Activated CD8-positive, alpha-beta T cell treated with anti-CD3 and anti-CD28 coated beads for 36 hours (primary cell): ENCODE results near the gene PPP2R5D. TPM values are rescaled to one million over a fixed set of nuclear protein-coding genes. Genes with fewer than 3 reads are reported as not detected.
A peak's percentile ranks its signal among the peaks of the same experiment; 100 is the strongest.
"Not testable (repeated sequence)": the region's sequence is repeated elsewhere in the genome, so short reads cannot be mapped to it uniquely, and the experiment has no call there.

Source experiments
- ATAC-seq: fragments of 200-7000 bp; cut with Tn5 transposase; one replicate; pipeline ENCODE4 v1.10.0; 2021; ENCODE audit warnings: mild to moderate bottlenecking, moderate library complexity
- CTCF ChIA-PET: fragments of 350-600 bp; sonication (Branson Sonifier 250); formaldehyde crosslinking; loops from one replicate; lab custom pipeline; 2021; ENCODE audit warnings: antibody characterized with exemption; lab: Charles Lee
- POLR2A ChIA-PET: fragments of 350-600 bp; sonication (Branson Sonifier 250); formaldehyde crosslinking; loops from one replicate; lab custom pipeline; 2021; ENCODE audit warnings: antibody characterized with exemption; lab: Charles Lee
- DNase-seq: peaks from one replicate; pipeline ENCODE4 v3.0.0-alpha.2; 2020
- H3K27ac Mint-ChIP-seq: one replicate; pipeline ENCODE4 v1.8.0; 2021; ENCODE audit warnings: mild to moderate bottlenecking, mixed read lengths
- H3K27me3 Mint-ChIP-seq: one replicate; pipeline ENCODE4 v1.8.0; 2021; ENCODE audit warnings: mixed read lengths
- H3K36me3 Mint-ChIP-seq: one replicate; pipeline ENCODE4 v1.8.0; 2021; ENCODE audit warnings: low read depth, mixed read lengths
- H3K4me1 Mint-ChIP-seq: one replicate; pipeline ENCODE4 v1.8.0; 2021; ENCODE audit warnings: low read depth, mixed read lengths
- H3K4me3 Mint-ChIP-seq: one replicate; pipeline ENCODE4 v1.8.0; 2021; ENCODE audit warnings: mild to moderate bottlenecking, moderate library complexity, mixed read lengths
- H3K9me3 Mint-ChIP-seq: one replicate; pipeline ENCODE4 v1.8.0; 2021; ENCODE audit warnings: mixed read lengths
- CTCF ChIP-seq: fragments of 200-600 bp; IDR thresholded peaks from one replicate; pipeline ENCODE4 v1.8.0; 2022; ENCODE audit warnings: antibody characterized with exemption, mild to moderate bottlenecking
- intact Hi-C: fragments of 100-400 bp; cut with micrococcal nuclease; formaldehyde crosslinking; loops from one replicate; pipeline ENCODE4 v1.10.0; 2022
- total RNA-seq, 2 experiments: library from RNA; stranded (reverse); gene quantifications; one replicate each; pipeline ENCODE4 v1.2.3, GENCODE V29; 2021

The PPP2R5D gene
- total RNA-seq, 2 experiments from 2014 or later, result 41.6 to 47.5 TPM

GRCh38 chr6:42942444-42942843 lies 41.9 kb upstream of the PPP2R5D start:
- CTCF ChIA-PET, result no interaction called here
- TF ChIP-seq CTCF, result no peak
- DNase-seq (no peak), ATAC-seq (no peak)
- no peak overlapping the region for H3K27ac Mint-ChIP-seq
- H3K36me3 Mint-ChIP-seq, result peaks cover 24% of the 10 kb centered on the region
- H3K27me3 Mint-ChIP-seq, result no peaks in the 10 kb centered on the region
- POLR2A ChIA-PET, result interaction anchor here (0.6 kb wide), 1 partner anchor 11 kb away, joined by 3 read pairs; no protein-coding TSS in a partner anchor
- H3K4me3 Mint-ChIP-seq, result no peak overlapping the region
- H3K9me3 Mint-ChIP-seq, result no peaks in the 10 kb centered on the region
- H3K4me1 Mint-ChIP-seq, result peaks cover 5% of the 10 kb centered on the region
- intact Hi-C loops, result no loop called here

DNA sequence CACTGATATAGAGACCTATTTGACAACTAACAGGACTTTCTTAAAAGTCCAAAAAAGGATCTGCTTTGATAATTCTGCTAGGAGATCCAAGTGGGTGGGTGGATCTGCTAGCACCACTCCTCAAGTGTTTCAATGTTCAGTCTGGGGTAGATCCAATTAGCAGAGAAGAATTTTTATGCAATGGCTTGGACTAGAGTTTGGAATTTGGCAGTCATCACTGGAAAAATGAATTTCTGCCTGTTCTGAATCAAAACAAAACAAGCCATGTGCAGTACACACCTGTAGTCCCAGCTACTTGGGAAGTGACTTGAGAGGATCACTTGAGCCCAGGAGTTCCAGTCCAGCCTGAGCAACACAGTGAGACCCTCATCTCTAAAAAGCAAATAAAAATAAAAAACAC lies 36.4 kb upstream of the PPP2R5D start:
- TF ChIP-seq CTCF, result no peak
- ATAC-seq (no peak), DNase-seq (no peak)
- H3K36me3 Mint-ChIP-seq, result peaks cover 7% of the 10 kb centered on the region
- no peaks in the 10 kb centered on the region for H3K4me1 Mint-ChIP-seq
- no peaks in the 10 kb centered on the region for H3K27me3 Mint-ChIP-seq
- ChIA-PET POLR2A (no interaction called here), CTCF (no interaction called here)
- peak overlapping the region; percentile 8 for H3K27ac Mint-ChIP-seq
- intact Hi-C loops, result no loop called here
- H3K9me3 Mint-ChIP-seq, result no peaks in the 10 kb centered on the region
- H3K4me3 Mint-ChIP-seq, result no peak overlapping the region

GRCh38 chr6:42952389-42952788 lies 32.0 kb upstream of the PPP2R5D start:
- Mint-ChIP-seq H3K27ac (no peak overlapping the region), H3K4me3 (no peak overlapping the region), H3K4me1 (no peaks in the 10 kb centered on the region), H3K9me3 (no peaks in the 10 kb centered on the region), H3K27me3 (no peaks in the 10 kb centered on the region), H3K36me3 (peaks cover 4% of the 10 kb centered on the region)
- ChIA-PET POLR2A (interaction anchor here (0.7 to 1.1 kb wide), 3 partner anchors 16 to 148 kb away, joined by 3 to 4 read pairs (median 3); partner anchors contain the start of gene CNPY3), CTCF (no interaction called here)
- intact Hi-C loops, result no loop called here
- TF ChIP-seq CTCF, result no peak
- ATAC-seq (no peak), DNase-seq (no peak)

GRCh38 chr6:42954405-42954804 lies 30.0 kb upstream of the PPP2R5D start:
- H3K27me3 Mint-ChIP-seq, H3K4me1 Mint-ChIP-seq: not testable (repeated sequence)

DNA sequence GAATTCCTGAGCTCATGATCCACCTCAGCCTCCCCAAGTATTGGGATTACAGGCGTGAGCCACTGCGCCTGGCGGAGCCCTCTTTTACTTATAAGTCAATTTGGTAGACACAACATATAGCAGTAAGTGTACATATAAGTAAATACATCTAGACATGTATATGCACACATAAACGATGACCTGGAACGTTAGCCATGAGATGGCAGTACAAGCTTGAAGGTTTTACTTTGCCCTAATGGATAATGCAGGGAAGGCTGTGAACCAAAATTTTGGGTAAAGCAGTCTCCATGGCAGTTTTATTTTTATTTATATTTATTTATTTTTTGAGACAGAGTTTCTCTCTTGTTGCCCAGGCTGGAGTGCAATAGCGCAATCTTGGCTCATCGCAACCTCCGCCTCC lies 26.2 kb upstream of the PPP2R5D start:
- ATAC-seq (no peak), DNase-seq (no peak)
- no peak for TF ChIP-seq CTCF
- Mint-ChIP-seq H3K27ac (no peak overlapping the region), H3K36me3 (no peaks in the 10 kb centered on the region), H3K27me3 (no peaks in the 10 kb centered on the region), H3K4me3 (no peak overlapping the region), H3K4me1 (peaks cover 8% of the 10 kb centered on the region), H3K9me3 (no peaks in the 10 kb centered on the region)
- ChIA-PET POLR2A (interaction anchor here (1.3 kb wide), 1 partner anchor 12 kb away, joined by 3 read pairs; no protein-coding TSS in a partner anchor), CTCF (interaction anchor here (0.9 to 1.0 kb wide), 2 partner anchors 57 to 186 kb away, joined by 4 to 7 read pairs; no protein-coding TSS in a partner anchor)
- intact Hi-C loops, result no loop called here

More at GRCh38 chr6:42954405-42954804, 30.0 kb upstream of the PPP2R5D start:
- POLR2A ChIA-PET, ATAC-seq, H3K27ac Mint-ChIP-seq, CTCF ChIA-PET, H3K4me3 Mint-ChIP-seq, H3K36me3 Mint-ChIP-seq, DNase-seq, intact Hi-C loops, H3K9me3 Mint-ChIP-seq: not testable (repeated sequence)
